GM19240 (cell line): Measurements from ENCODE around the gene MTHFD2.

Experiments
- DNase-seq: peaks from one replicate; pipeline ENCODE4 v3.0.0; 2011; ENCODE audit warnings: low spot score; ENCODE audit not compliant: insufficient read length

The MTHFD2 gene

DNA sequence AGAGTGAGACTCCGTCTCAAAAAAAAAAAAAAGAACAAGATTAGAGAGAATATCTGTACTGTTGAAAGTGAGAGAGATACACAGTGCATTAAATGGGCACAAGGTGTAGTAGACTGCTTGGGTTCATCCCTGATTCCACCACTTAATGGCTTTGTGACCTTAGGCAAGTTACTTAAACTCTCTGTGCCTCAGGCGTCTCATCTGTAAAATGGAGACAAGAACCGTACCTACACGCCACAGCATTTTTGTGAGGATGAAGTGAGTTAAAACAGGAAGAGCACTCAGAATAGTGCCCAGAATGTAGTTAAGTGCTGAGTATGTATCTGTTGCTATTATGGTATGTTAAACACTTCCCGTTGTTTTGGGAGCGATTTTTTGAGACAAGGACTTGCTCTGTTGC, 64.3 kb downstream of the MTHFD2 start:
- no peak for DNase-seq

DNA sequence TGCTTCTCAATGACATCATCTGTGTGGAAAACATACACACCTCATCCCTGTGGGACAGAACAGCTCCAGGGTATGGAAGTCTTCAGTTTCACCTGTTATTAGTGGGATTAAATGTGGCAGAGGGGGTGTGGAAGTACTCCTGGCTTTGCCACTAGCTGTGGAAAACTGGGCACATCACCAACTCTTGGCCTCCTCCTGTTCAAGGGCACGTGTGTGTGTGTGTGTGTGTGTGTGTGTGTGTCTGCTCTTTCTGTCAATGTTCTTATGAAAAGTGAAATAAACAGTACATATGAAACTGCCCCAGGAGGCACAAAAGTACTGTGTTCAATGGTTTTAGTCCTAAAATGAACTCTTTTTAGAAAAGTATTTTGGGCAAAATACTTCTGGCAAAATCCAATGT, 65.9 kb downstream of the MTHFD2 start:
- no peak for DNase-seq

DNA sequence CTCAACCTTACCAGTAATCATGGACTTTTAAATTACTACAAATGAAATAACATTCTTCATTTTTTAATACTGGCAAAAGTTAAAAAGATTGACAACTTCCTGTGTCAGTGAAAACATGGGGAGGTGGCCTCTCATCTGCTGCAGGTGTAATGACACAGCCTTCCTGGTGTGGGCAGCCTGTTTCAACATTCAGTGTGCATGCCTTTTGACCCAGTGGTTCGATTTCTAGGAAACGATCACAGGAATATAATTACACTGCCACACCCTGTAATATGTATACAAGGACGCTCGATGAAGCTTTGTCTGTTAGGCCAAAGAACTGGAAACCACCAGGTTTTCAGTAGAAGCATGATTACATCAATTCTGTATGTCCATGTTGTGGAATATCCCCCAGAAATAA, 68.7 kb downstream of the MTHFD2 start:
- peak; percentile 55 for DNase-seq
